NCI-H226 (cell line): ENCODE measurements around the gene PAK4.
A peak's percentile ranks its signal among the peaks of the same experiment; 100 is the strongest.
"Not testable (repeated sequence)": the region's sequence is repeated elsewhere in the genome, so short reads cannot be mapped to it uniquely, and the experiment has no call there.

Experiments used
- DNase-seq: peaks from one replicate; pipeline ENCODE4 v3.0.0-alpha.2; 2015

The PAK4 gene

DNA sequence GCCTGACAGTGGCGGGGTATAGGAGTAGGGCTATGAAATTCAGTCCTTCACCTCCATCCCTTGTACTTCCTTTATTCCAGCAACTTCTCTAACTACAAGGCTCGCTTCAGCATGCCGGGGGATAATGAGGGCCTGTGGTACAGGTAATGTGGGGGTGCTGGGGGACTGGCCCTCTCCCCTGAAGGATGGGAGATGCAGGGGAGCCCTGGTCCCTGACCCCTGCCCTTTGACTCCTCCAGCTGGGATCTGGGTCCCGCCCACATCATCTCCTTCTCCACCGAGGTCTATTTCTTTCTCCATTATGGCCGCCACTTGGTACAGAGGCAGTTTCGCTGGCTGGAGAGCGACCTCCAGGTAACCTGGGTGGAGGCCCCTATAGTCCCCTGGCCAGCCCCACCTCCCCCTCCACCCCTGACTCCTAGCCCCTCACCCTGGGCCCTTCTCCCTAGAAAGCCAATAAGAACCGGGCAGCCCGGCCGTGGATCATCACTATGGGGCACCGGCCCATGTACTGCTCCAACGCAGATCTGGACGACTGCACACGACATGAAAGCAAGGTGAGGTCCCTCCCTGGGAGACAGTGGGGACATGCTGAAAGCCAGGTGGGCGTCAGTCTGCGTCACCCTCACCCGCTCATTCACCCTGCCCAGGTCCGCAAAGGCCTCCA is 25.0 kb upstream of the PAK4 start:
- no peak for DNase-seq

DNA sequence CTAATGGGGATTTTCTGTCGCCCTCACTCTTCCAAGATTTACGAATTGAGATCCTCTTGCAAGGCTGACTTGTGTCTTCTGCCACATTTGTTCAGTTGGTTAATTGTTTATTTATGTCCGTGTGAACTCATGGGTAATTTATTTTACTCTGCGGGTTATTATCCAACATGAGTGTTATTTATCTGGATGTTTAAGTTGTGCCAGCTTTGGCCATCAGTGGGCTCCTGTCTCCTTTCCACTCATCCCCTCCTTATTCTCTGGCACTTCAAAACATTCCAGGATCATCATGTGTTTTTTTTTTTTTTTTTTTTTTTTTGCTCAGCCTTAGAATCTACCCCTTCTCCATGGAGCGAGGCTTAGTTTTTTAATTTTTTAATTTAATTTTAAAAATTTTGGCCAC is 22.4 kb upstream of the PAK4 start:
- DNase-seq, result no peak

DNA sequence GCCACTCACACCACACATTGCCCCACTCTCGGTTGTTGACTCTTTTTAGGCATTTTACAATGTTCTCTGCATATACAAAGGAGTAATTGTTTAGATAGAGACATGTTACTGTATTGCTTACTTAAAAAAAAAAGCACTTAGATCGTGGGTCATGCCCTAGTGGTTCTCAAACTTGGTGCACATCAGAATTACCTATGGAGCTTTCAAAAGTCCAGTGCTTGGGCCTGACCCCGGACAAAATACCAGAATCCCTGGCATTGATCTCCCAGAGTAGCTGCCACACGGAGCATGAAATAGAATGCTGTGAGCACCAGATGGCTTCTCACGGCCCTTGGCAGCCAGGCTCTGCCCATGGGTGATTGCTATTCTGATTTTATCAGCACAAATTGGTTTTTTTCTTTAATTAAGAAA is 21.4 kb upstream of the PAK4 start:
- DNase-seq, result no peak

DNA sequence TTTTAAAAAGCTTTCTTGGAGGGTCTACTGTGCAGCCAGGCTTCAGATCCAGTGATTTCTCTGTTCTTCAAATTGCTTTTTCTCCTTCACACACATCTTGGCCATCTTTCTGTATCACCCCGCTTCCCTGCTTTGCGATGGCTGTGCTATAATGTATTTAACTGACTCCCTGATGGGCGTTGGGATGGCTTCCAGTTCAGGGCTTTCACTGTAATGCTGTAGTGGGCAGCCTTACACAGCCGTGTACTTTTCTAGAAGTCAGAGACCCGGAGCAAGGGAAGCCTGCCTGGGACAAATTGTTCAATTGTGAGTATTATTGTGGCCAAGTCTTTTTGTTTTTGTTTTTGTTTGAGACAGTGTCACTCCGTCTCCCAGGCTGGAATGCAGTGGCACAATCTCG is 19.4 kb upstream of the PAK4 start:
- DNase-seq, result no peak

DNA sequence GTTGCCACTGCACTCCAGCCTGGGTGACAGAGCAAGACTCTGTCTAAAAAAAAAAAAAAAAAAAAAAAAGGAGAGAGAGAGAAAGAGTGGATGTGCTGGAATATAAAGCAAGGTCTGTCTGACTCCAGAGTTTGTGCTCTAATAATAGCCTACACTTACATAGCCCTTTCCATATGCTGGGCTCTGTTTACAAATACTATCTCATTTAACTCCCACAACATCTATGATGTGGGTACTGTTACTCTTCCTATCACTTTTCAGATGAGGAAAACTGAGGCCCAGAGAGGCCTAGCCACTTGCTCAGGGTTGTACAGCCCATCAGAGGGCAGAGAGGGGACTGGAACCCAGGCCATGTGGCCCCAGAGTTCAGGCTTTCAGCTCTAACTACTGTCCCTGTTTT is 15.9 kb upstream of the PAK4 start:
- DNase-seq, result no peak

DNA sequence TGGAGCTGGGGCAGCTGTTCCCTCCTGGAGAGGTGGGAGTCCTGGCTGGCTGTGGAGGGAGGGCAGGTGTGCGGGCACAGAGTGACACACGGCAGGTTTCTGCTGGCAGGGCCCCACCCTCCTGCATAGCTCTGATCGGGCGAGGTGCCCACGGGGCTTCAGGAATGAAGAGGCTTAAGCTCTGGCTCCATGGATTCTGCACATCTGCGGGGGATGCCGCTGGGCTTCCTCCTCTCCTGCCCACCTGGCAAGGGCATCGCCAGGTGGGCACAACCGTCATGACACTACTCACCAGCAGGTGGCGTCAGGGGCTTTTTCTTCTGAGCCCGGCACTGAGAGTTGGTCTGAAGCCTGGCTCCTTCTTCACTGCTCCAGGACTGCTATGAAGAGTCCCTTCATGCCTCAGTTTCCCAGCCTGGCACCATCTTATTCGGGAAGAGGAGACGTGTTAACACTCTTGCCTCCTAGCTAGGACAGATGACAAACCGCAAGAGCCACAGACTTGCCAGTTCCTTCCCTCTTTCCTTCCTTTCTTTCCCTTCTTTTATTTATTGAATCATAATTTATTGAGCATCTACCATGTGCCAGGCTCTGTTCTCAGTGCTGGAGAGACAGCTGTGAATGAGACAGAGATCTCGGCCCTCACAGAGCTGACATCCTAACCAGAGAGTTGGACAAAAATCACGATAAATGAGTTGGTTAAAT is 15.2 kb upstream of the PAK4 start:
- peak; percentile 15 for DNase-seq

- DNase-seq, result peak; percentile 68
Measured at GRCh38 chr19:39111593-39112199, 13.9 kb upstream of the PAK4 start.

- peak; percentile 90 for DNase-seq
Measured at GRCh38 chr19:39112338-39112890, 13.2 kb upstream of the PAK4 start.

DNA sequence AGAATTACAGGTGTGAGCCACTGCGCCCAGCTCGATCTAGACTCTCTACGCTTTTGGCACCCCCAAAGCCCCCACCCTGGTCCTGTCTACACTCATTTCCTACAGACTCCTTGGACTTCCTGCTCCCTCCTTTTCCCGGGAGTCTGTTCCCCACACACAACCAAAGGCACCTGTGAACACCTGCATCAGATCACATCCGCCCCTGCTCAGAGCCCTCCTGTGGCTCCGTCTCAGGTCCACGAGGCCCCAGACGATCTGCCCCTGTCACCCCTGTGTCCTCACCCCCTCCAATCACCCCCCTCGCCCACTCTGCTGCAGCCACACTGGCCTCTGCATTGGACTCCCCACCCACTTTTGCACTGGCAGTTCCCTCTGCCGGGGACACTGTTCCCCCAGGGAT is 12.4 kb upstream of the PAK4 start:
- no peak for DNase-seq

GRCh38 chr19:39115105-39115847 is 10.3 kb upstream of the PAK4 start:
- DNase-seq, result no peak

GRCh38 chr19:39117023-39117422 is 8.6 kb upstream of the PAK4 start:
- not testable (repeated sequence) for DNase-seq

- DNase-seq, result no peak
Measured at GRCh38 chr19:39119830-39120229, 5.8 kb upstream of the PAK4 start.

DNA sequence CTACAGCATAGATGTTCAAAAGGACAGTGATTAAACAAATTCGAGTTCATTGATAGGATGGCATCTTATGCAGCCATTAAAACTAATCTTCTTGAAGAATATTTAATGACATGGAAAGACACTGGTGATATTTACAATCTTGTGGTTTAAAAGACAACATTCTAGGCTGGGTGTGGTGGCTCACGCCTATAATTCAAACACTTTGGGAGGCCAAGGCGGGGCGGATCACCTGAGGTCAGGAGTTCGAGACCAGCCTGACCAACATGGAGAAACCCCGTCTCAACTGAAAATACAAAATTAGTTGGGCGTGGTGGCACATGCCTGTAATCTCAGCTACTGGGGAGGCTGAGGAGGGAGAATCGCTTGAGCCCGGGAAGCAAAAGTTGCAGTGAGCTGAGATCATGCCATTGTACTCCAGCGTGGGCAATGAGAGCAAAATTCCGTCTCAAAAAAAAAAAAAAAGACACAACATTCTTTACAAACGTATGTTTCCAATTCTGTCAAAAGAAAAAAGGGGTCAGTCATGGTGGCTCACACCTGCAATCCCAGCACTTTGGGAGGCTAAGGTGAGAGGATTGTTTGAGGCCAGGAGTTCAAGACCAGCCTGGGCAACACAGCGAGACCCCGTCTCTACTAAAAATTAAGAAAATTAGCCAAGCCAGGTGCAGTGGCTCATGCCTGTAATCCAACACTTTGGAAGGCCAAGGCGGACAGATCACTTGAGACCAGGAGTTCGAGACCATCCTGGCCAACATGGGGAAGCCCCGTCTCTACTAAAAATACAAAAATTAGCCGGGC is 2.5 kb upstream of the PAK4 start:
- no peak for DNase-seq

GRCh38 chr19:39124136-39124764 is 1.3 kb upstream of the PAK4 start:
- no peak for DNase-seq

- DNase-seq, result no peak
Measured at GRCh38 chr19:39125199-39125553, 410 bp upstream of the PAK4 start.

- peak; percentile 35 for DNase-seq
Measured at GRCh38 chr19:39126312-39127187, 964 bp downstream of the PAK4 start.

GRCh38 chr19:39127812-39128515 is 2.4 kb downstream of the PAK4 start:
- DNase-seq, result no peak

- no peak for DNase-seq
Measured at GRCh38 chr19:39128516-39129079, 3.0 kb downstream of the PAK4 start.

DNA sequence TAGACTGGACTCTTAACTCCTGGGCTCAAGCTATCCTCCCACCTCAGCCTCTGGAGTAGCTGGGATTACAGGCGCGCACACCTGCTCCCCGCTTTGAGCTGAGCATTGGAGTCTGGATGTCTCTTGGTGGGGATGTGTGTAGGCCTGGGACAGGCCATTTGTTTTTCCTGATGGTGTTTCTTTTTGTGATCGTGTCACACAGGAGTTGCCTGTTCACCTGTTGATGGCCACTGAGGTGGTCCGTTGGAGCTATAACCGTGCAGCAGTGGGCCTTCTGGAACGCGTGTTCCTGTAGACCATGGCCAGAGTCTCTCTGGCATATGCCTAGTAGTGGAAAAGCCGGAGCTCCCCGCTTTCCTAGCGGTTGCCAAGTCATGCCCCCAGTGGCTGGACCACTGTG is 3.5 kb downstream of the PAK4 start:
- DNase-seq, result no peak
